SK-N-DZ (cell line): ENCODE measurements around the gene WDR70.
A peak's percentile ranks its signal among the peaks of the same experiment; 100 is the strongest.
"Not testable (repeated sequence)": the region's sequence is repeated elsewhere in the genome, so short reads cannot be mapped to it uniquely, and the experiment has no call there.

Source experiments
- DNase-seq: peaks from one replicate; pipeline ENCODE4 v3.0.0-alpha.2; 2015; ENCODE audit warnings: low spot score

The WDR70 gene

DNA sequence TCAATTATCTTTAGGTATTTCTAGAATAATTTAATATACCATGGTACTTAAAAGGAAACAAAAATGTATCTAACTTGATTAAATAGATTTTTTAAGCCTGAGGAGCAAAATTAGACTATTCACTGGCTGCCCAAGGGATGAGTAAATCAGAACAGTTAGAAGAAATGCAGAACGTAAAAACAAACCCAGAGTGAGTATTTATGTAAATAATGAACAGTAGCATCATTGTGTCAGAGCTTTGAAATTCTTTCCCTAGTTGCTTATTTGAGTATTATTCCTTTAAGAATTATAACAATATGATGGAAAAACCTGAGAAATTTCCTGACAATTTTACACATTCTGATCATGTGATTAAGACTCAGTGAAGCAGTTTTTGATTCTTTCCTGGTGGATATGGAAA is 259.8 kb downstream of the WDR70 start:
- no peak for DNase-seq

DNA sequence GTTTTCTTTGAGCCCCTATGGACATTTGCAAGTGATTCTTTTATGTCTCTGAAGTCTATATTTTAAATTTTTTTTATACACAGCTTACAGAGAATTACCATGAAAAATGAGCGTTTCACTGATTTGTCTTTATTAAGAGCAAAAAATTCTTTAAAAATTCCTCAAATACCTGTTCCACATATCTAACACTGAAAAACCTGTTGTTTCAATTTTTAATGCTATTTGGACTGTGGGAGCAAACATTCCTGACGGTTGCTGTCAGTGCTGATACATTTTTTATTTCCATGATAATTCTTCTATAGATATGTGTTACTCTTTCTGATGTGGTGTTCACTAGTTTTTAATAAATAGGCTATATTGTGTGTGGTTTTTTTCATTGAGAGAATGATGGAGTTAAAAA is 261.0 kb downstream of the WDR70 start:
- no peak for DNase-seq

DNA sequence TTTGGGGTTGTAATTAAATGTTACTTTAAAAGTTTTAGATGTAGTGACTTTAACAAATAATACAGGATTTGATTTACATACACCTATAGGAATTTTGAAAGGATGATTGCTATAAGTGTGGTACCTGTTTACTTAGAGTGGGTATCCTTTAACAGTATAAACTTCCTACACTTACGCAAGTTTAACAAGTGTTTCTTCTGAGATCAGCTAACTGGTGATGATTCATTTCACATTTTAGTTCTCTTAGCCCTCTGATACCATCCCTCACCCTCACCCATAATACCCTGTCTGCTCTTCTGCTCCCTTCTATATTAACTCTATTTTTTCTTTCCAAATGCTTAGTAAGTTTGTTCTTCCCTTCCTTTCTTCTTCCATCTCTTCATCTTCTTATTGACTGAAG is 262.8 kb downstream of the WDR70 start:
- no peak for DNase-seq

DNA sequence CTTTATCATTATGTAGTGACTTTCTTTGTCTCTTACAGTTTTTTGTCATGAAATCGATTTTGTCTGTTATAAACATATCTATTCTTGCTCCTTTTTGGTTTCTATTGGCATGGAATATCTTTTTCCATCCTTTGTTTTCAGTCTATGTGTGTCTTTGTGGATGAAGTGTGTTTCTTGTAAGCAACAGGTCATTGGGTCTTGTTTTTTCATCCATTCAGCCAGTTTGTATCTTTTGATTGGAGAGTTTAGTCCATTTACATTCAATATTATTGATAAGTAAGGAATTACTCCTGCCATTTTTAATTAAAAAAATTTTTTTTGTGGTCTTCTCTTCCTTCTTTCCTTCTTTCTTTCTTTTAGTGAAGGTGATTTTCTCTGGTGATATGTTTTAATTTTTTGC is 266.6 kb downstream of the WDR70 start:
- DNase-seq = no peak

DNA sequence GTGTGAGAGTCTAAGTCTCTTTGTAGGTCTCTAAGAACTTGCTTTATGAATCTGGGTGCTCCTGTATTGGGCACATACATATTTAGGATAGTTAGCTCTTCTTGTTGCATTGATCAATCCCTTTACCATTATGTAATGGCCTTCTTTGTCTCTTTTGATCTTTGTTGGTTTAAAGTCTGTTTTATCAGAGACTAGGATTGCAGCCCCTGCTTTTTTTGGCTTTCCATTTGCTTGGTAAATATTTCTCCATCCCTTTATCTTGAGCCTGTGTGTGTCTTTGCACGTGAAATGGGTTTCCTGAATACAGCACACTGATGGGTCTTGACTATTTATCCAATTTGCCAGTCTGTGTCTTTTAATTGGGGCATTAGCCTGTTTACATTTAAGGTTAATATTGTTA is 275.4 kb downstream of the WDR70 start:
- DNase-seq = not testable (repeated sequence)

DNA sequence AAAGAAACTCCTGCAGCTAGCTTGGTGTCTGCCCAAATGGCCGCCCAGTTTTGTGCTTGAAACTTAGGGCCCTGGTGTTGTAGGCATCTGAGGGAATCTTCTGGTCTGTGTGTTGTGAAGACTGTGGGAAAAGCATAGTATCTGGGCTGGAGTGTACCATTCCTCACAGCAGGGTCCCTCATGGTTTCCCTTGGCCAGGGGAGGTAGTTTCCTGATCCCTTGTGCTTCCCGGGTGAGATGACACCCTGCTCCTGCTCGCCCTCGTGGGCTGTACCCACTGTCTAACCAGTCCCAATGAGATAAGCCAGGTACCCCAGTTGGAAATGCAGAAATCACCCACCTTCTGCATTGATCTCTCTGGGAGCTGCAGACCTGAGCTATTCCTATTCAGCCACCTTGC is 277.9 kb downstream of the WDR70 start:
- no peak for DNase-seq

DNA sequence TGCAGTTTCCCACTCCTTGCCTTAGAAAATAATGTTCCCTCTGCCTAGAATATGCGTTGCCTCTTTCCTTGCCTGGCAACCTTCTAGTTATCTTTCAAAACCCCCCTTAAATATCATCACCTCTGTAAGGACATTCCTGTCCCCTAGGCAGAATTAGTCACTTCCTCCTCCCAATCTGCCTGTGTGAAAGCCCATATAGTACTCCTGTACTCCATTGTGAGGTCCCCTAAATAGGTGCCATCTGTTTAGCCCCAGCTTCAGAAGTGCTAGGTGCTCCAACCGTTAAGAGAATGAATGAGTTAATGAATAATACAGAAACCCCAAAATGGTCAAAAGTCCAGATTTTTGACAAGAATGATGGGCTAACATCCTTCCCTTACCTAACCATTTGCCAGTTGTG is 279.3 kb downstream of the WDR70 start:
- no peak for DNase-seq

DNA sequence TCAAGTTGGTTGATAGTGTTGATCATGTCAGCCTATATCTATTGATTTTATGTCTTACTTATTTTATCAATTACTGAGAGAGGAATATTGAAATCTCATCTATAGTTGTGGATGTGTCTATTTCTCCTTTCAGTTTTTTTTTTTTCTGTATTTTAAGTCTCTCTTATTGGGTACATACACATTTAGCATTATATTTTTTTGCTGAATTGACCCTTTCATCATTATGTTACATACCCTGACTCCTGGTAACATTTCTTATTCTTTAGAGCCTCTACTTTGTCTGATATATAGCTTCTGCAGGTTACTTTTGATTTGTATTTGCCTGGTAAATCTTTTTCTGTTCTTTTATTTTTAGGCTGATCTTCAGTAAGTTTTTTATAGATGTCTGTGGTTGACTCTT is 281.2 kb downstream of the WDR70 start:
- DNase-seq = no peak

DNA sequence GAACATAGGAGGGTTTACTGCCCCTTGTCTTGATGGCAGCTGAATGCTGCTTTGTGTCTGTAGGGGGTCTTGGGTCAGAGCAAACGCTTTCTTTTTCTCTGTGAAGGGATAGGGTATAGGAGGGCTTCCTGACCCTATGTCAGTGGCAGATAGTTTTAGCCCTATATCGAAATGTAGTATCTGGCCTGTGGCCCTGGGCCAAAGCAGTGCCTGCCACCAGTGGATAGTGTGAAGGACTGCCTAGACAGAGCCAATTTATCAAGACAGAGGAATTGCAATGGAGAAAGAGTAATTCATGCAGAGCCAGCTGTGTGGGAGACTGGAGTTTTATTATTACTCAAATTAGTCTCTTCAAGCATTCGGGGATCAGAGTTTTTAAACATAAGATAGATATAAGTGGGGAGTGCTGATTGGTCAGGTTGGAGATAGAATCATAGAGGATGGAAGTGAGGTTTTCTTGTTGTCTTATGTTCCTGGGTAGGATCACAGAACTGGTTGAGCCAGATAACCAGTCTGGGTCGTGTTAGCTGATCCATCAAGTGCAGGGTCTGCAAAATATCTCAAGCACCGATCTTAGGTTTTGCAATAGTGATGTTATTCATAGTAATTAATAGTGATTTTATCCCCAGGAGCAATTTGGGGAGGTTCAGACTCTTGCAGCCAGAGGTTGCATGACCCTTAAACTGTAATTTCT is 282.3 kb downstream of the WDR70 start:
- DNase-seq = peak; percentile 9

DNA sequence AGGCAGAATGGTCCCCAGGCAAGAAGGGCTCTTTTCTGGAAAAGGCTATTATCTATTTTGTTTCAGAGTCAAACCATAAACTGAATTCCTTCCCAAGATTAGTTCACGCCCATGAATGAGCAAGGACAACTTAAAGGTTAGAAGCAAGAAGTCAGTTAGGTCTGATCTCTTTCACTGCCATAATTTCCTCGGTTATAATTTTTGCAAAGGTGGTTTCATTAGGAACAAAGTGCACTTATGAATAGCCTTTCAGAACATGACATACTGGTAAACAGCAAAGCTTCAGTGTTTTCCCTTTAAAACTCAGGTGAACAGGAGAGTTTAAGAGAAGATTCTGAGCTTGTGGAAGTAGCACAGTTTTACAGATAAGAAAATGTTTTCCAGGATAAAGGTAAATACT is 282.8 kb downstream of the WDR70 start:
- DNase-seq = no peak

DNA sequence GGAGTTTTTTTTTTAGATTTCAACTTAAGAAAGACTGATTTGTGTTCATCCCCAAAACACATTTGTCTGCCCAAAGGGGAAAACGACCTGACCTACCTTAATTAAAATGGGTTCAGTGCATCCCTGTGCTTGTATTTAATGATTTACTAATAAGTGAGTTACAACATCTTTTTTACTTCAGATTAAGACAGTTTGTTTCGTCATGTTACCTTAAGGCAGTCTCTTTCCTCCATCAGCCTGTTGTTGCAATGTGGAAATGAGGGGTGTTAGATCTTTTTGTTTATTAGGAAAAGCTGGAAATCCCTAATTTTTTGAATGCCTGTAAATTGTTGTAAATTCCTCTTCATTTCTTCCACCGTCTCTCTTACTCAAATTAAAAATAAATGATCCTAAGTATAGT is 283.2 kb downstream of the WDR70 start:
- DNase-seq = no peak

DNA sequence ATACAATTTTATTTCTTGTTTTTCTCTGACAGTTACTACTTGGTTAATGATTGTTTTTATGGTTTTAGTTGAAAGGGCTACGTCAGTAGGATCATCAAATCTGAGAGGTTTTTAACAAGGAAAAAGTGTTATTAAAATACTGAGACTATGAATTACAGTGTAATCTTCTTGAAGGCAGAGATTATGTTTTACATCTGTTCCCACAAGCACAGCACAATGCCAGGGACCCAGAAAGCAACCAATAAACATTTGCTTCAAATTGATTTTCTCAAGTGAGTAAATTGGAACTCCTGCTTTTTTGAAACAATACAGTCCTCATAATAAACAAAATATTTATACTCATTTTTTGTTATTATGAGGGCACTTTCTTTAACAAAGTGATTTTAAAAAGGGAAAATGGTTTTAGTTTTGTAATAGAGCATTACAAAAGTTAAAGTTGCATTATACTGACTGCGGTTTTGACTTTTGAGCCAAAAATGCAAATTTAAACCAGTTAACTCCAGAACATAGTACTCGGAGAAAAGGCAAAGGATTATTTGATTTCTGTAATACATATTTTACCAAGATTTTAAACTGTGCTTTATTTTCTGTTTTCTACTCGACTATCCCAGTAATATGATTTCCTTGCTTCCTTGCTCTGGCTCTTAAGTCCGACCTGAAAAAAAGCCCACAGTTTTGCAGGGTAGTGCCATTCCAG is 283.8 kb downstream of the WDR70 start:
- no peak for DNase-seq

DNA sequence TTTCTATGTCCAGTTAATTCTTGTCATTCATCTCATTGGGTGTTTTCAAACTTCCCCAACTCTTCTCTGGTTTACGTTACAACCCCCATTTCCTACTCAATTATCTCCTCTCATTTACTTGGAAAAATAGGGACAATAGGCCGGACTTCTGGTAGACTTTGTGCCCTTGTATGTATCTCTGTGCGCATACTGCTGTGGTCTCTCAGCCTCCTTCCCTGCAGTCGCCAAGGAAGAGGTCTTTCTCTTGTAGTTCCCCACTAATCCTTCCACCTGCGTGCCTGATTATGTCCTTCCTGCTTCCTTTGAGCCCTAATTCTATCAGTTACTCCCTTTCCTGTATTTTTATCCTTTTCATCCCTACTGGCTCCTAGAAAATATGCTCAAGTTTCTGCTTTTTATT is 284.4 kb downstream of the WDR70 start:
- DNase-seq = no peak

DNA sequence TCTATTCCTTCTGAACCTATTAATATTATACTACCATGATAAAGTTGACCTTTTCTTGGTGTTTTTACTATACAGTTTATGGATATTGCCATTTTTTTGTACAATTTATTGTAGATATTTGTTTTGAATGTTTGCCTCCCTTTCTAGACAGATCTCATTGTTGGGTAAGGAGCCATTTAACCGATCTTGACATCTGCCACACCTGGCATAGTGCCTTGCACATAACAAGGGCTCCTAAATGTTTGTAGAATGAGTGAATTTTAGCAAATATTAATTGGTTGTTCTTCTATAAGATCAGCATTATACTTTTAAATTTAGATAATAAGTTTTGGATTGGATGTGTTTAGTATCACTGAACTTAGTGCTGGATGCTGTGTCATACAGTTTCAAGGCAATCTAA is 285.4 kb downstream of the WDR70 start:
- DNase-seq = no peak

DNA sequence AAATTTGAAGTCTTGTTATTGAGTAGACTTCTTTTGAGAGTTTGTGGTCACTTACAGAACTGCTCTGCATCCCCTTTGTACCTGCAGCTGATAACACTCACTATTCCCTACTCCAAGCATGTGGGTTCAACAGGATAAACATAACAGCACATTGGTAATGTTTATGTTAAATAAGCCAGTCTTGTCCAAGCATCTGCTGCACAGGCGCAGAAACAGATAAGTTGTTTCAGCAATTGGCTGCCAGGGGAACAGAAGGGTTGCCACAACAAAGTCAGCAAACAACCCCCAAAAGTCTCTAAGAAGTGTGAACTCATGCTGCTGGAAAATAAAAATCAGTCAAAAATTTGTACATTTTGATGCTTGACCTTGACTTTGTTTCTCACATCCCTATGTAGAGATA is 286.2 kb downstream of the WDR70 start:
- no peak for DNase-seq

DNA sequence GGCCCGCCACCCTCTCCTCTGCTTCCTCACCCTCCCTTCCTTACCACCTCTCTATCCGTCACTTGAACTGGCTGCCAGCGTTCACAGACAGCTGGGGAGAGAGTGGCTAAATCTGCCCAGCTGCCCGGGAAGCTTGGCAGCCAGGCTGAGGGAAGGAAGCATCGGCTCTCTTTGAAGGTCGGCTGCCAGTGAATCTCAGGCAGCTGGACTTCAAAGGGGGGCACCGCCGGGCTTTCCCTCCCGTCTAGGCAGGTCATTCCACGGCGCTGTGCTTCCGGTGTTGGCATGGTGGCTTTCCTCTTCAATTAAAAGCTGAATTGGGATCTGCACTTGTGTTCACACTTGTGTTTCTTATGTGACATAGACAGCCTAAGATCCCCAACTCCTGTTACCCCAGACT is 286.8 kb downstream of the WDR70 start:
- DNase-seq = no peak

DNA sequence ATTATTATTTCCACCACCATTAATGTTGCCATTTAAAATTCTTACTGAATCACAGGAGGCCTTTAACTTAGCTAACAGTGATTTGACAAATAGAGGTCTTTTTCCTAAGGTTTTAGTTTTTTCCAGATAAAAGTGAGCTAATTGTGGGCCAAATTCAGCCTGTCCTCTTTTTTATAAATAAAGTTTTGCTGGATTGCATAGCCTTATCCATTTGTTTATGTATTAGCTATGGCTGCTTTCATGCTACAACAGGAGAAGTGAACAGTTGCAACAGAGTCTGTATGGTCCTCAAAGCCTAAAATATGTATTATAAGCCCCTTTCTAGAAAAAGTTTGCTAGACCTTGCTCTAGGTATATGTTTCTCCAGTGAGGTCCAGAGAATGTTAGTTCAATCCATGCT is 288.3 kb downstream of the WDR70 start:
- DNase-seq = no peak

DNA sequence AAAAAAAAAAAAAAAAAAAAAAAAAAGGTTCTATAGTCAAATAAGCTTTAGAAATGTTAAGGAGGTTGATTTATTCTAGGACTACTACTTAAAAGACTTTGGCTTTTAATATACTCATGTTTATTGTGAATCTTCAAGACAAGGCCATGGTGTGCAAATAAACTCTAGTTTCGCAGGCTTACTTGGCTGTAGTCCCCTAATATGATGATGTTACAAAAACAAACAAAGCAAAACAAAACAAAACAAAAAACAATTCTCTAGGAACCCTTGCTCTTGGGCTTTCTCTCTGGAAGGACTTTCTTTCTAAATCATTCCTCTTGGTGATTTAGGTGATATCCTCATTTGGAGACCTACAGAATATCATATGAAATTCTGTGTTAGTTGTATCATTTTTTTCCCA is 288.7 kb downstream of the WDR70 start:
- DNase-seq = no peak

DNA sequence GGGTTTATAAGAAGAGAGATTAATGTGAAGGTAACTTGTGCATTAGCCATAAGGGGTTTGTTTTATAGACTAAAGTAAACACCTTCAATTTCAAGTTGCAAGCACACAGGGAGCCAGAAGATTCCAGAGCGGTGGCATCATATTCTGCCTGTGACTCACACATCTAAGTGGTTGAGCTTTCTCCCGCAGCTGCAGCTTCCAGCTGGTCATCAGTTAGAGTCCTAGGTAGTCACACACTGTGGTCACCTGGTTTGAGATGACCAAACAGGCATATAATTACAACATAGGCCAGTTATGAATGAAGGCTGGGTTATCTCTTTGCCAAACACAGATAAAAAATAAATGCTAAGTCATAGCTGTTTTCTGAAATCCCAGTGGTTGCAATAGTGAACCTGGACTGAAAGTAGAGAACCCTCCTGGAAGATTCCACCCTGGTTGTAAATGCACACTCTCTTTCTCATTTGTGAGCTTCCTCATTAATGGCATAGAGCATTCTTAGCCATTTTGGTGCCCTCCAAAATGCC is 289.5 kb downstream of the WDR70 start:
- DNase-seq = no peak

DNA sequence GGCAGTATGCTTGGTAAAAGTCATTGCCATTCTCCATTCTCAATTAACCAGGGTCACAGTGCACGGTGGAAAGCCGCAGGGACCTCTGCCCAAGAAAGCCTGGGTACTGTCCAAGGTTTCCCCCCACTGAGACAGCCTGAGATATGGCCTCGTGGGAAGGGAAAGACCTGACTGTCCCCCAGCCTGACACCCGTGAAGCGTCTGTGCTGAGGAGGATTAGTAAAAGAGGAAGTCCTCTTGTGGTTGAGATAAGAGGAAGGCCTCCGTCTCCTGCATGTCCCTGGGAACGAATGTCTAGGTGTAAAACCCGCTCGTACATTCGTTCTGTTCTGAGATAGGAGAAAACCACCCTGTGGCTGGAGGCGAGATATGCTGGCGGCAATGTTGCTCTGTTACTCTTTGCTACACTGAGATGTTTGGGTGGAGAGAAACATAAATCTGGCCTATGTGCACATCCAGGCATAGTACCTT is 293.0 kb downstream of the WDR70 start:
- DNase-seq = not testable (repeated sequence)

DNA sequence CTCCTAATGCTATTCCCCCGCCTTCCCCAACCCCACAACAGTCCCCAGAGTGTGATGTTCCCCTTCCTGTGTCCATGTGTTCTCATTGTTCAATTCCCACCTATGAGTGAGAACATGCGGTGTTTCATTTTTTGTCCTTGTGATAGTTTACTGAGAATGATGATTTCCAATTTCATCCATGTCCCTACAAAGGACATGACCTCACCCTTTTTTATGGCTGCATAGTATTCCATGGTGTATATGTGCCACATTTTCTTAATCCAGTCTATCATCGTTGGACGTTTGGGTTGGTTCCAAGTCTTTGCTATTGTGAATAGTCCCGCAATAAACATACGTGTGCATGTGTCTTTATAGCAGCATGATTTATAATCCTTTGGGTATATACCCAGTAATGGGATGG is 295.2 kb downstream of the WDR70 start:
- DNase-seq = not testable (repeated sequence)

DNA sequence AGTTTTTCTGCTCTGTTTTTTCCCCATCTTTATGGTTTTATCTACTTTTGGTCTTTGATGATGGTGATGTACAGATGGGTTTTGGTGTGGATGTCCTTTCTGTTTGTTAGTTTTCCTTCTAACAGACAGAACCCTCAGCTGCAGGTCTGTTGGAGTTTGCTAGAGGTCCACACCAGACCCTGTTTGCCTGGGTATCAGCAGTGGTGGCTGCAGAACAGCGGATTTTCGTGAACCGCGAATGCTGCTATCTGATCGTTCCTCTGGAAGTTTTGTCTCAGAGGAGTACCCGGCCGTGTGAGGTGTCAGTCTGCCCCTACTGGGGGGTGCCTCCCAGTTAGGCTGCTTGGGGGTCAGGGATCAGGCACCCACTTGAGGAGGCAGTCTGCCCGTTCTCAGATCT is 300.2 kb downstream of the WDR70 start:
- DNase-seq = not testable (repeated sequence)

DNA sequence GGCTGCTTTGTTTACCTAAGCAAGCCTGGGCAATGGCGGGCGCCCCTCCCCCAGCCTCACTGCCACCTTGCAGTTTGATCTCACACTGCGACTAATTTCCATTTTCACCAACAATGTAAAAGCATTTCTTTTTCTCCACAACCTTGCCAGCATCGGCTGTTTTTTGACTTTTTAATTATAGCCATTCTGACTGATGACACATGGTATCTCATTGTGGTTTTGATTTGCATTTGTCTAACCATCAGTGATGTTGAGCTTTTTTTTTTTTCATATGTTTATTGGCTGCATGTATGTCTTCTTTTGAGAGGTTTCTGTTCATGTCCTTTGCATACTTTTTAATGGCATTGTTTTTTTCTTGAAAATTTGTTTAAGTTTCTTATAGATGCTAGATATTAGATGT is 300.8 kb downstream of the WDR70 start:
- DNase-seq = not testable (repeated sequence)
